Fibroblast of skin of abdomen (primary cell): ENCODE results near the gene ENC1.
A peak's percentile ranks its signal among the peaks of the same experiment; 100 is the strongest.

Source experiments
- DNase-seq: peaks from one replicate; pipeline ENCODE4 v3.0.0-alpha.2; 2013

The ENC1 gene

DNA sequence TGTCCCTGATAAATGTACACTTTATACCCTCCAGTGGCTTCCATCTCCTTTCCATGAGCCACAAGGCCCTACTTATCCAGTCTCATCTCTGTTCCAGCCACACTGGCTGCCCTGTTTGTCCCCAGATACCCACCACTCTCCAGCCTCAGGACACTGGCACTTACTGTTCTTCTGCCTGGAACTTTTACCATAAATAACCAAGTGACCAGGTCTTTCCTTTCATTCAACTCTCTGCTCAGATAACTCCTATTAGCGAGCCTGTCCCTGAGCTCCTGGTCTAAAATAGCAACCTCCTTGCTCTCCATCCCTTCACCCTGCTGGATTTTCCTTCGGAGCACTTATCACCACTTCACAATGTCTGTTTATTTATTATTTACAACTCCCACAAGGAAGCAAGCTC is 16.6 kb upstream of the ENC1 start:
- no peak for DNase-seq

DNA sequence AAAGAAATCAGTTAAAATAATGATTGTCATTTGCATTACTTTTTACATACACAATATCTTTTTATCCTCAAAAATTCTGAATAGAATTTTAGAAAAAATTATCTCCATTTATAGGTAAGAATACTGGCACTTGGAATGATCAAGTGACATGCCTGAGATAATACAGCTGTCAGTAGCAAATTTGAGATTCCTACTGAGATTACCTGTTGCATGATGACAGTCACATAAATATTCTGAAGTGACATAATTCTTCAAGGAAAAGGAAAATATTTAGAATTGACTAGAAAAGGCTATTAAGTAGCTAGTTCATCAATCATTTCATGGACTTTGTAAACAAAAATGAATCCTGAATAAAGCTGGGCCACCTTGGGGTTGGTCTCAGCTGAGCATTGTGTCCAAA is 15.2 kb upstream of the ENC1 start:
- no peak for DNase-seq

DNA sequence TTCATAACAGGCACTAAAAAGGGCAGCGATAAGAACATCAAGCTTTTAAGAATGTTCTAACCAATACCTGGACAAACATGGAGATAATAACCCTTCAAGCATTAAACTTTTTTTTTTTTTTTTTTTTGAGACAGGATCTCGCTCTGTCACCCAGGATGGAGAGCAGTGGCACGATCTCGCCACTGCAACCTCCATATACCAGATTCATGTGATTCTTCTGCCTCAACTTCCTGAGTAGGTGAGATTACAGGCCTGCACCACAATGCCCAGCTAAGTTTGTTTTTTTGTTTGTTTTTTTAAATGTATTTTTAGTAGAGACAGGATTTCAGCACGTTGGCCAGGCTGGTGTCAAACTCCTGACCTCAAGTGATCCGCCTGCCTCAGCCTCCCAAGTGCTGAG is 14.7 kb upstream of the ENC1 start:
- DNase-seq: no peak

DNA sequence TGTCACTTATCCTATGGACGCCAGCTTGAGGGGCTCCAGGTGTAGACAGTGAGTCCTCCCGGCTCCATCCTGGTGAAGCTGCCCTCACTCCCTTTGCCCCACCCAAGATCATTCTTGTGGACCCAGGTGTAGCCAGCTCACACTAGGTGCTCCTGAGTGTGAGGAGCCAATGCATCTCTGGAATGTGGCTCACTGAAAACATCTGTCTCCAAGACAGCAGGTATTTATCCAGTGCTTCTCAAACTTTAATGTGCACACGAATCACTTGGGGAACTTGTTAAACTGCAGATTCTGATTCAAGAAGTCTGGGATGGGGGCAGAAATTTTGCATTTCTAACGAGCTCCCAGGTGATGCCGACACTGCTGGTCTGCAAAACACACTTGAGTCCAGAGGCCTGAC is 13.5 kb upstream of the ENC1 start:
- DNase-seq: no peak

DNA sequence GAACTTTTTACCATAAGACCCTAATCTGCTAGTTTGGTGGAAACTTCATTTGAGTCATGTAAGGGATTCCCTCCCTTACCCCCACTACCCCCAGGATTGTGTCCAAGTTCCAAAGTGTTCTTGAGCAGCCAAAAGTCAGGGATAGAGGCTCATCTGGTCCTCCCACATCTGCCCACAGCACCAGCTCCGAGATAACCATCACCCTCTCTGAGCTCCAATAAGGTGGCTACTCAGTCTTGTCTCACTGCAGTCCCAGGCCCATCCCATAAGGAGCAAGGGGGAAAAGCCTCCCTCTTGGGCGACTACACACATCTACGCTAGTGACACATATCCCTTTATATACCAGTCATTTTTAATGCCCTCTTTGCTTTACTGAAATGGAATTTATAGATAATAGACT is 12.0 kb upstream of the ENC1 start:
- no peak for DNase-seq

DNA sequence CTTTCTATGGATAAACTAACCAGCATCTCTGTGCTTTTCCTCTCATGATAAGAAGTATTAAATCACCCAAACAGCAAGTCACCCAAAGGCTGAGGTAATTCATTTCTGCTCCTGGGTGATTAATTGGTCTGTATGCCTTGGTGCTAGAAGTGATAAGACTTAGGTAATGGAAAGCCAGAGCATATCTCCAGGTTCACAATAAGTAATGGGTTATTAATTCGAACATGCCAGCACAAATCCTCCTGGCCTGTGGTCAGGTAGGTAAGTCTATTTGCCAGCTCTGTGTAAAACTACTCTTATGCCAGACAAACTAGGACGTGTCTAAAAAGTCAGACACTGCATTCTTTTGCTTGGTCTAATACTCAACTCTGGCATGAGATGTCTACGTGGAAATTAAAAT is 11.2 kb upstream of the ENC1 start:
- DNase-seq: no peak

DNA sequence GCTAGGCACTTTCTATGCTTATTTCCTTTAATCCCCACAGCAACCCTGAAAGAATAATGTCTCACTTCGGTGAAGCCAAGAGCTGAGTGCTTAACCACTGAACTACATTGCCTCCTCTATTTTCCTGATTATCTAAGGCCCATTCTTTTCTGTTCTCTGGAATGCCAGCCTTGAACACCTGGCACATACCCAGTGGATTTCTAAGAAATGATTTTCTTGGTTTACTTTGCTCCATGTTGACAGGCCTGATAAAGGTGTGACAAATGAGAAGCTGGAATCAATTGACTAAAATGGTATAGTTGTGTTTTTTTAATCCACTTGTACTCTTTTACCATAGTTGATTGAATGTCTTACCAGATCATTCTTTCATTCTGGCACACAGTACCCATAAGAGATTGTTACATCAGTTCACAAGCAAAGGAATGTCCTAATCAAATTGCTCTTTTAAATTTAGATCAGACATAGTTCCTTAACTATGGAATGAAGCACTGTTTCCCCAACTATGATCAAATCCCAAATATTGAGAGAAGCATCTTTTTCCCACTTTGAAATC is 9.0 kb upstream of the ENC1 start:
- no peak for DNase-seq

DNA sequence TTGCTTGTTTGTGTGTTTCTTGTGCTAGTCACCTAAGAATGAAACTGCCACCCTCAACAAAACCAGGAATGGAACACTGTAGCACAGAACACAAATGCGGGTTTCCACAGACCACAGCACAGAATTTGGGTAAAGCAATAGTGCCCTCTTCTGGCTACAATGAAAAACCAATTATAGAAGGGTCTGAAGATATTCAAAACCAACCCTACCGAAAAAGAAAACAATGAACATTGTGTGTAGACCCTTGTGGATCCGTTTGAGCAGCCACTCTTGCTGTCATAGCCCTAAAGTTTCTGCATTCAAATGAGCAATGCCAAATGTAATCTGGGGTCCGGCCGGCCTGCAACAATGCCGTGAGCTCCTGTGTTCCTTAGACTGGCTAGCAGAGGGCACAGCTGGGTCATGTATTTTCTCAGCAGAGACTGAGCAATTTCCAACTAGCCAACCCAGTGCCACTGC is 8.3 kb upstream of the ENC1 start:
- peak; percentile 65 for DNase-seq

DNA sequence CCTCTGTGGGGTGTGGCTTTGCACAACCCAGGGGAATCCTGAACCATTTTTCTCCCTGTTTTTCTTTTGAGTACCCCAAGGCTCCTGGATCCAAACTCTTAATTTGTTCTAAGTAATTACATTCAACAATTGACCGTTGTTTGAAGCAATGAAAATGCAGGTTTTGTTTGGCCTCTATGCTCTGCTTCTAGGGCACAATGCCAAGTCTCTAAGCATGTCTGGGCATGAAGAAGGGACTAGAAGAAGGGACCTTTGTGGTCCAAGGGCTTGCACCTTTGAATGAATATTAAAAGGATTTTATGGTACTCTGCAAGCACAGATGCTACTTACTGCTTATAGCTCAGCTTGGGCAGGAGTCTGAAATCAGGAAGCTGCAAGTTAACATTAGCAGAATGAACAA is 6.6 kb upstream of the ENC1 start:
- no peak for DNase-seq

DNA sequence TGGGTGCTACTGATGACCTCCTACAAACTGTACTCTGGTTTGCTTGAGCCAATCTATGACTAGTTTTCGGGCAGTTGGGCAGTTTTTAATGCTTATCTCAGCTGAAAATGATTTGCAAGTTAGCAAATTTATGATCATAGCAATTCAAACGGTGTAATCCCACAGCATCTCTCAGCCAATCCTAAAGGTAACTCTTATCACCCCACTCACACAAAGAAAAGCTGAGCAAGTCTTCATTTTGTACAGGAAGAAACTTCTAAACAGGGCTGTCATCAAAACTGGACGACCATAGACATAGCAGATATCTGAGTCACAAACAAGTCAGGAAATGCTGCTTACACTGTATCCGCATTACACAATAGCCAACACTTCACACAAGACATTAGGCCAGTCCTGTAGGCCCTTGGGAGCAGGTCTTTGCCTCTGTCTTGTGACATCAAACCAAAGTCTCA is 2.6 kb upstream of the ENC1 start:
- peak; percentile 91 for DNase-seq

DNA sequence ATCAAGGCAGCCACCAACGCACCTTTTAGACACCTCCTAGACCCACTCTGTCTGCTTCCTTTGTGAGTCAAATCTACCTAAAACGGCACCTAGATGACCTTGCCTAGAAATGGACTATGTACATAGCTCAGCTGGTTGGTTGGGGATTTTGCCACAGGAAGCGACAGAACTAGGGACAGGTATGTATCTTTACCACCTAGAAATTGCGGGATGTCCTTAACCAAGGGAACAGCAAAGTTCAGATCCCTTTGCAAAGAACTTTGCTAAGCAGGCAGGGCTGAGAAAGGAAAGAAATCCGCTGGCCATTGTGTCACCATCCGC is 2.0 kb upstream of the ENC1 start:
- no peak for DNase-seq

DNA sequence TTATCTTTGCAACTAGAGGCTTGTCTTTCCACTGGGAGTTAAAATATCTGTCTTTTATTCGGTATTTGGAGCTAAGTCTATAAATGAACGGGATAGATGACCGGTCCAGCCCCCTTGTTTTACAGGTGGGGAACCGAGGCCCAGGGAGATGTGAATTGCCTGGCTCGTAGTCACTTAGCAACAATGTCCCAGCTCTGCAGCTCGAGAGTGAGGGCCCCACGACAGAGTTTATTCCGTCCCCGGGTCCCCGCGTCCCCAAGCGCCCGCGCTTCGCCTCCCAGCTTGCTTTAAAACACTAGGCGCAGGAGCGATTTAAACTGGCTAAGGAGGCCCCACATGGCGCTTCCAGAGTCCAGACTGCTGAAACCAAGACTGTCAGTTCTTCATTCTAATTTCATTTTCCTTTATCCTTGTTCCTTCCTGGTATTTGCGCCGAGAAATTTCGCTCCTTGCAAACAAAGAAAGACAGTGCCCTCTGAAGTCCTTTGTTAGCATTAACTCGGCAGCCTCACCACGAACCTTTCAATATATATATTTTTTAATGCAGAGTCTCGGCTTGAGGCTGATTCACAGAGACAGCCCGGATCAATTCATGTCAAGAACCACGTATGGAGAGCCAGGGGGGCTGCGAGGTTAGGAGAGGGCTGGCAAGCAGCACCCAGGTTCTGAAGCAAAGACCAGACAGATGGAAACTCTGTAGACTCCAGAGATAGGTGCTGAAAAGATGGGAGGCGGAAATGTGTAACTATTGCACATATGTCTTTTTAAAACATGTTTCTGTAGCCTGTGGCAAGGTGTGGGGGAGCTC is 1.4 kb upstream of the ENC1 start:
- DNase-seq: peak; percentile 86

DNA sequence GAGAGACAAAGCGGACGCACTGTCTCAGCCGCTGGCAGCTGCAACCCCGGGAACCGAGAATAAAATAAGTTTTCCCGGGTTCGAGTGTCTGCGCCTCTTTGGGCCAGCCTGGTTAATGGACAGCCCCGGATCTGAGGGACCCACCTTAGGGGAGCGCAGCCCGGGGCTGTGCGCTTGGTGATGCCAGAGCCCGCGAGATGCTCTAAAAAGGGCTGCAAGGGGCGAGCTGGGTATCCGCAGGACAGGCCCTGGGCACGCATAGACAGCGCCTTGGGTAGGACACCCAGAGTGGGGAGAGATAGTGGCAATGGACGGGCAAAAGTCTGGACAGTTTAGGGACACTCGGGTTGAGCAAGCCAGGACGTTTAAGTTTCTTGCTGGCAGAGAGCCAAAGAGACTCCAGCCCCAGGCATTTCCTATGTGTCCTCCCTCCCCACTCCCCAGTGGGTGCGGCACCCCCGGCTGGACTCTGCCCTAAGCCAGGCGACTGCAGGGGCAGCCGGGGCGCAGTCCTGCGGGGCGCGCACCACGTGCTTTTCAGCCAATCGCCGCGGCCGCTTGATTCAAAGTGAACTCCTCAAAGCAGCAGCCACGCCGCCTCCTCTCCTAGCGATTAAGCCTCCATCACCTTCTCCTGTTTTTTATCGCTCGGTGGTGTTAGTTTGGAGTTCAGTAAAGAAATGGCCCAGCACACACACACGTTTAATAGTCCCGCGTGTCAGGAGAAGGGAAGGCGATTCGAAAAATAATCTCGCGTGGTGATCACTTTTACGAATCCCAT is 616 bp upstream of the ENC1 start:
- peak; percentile 77 for DNase-seq

DNA sequence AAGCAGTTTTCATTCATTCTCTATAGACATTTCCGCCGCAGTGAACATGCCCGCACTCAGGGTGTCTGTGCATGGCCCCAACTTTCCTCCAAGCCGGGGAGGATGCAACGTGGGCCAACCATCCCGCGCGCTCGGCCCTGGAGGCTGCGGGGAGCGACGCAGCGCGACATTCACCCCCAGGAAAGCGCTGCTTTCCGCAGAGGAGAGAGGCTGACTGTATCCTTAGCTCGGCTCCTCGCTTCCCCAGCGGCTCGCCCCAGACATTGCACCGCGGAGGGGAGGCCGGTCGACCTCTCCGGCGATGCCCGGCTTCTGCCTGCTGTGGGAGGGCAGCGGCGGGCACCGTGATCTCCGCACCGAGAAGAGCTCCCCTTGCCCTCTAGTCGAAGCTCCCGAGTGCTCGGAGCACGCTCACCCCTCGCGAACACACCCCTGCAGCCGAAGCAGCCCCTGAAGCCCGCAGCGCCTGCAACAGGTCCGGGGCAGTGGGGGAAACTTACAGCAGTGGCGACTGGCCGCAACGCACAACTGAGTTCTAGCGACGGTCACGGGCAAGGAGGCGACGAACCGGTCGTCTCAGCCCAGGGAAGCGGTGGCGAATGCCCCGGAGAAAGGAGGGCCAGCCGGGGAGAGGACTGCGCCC is 600 bp downstream of the ENC1 start:
- DNase-seq: no peak

DNA sequence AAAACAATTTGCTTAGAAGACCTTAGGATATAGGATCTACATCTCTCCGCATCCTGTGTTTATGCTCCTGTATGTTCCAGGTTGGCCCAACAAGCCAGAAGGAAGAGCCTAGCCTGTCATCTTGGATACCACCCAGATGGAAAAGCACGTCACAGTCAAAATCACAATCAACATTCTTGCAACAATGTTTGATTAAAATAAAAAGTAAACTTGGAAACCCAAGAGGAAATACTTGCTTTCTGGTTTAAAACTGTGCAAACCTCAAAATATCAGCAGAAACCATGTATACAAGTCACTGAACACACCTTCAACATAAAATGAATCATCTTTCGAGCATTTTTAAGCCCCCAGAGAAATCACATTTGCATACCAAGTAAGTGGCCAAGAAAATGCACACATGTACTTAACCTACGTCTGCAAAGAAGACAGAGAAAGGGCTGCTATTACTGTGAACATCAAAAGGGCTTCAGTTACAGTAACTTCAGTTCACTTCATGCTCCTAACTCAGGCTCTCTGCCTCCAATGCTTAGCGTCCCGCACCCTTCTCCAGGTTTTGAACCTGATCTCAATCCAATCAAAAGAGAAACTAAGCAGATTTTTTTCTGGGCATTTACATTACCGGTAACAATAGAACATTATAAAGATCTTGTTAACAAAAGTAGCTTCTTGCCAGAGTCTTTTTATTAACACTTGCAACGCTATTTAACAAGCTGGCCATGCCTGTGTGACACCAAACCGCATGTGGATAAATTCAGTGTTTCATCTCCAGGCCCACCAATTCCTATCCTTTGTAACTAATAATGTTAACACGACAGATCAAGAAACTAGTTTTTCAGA is 1.3 kb downstream of the ENC1 start:
- DNase-seq: peak; percentile 60

DNA sequence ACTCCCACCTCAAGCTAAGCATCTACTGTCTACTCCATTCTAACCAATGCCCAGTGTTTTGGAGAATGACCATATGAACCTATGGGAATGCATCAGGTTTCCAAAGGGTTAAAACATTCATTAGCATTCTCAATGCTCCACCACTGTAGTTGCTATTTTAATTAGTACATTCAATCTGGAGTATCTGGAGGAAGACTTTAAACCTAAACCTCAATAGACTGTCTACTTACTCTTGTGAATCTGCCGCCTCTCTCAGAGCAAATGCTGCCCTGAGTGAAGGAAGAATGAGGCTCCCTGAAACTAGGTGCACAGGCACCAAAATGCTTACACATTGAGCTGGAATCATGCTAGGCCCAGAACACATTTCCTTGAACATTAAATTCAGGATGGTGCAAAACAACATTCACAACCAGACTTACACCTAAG is 2.0 kb downstream of the ENC1 start:
- no peak for DNase-seq

DNA sequence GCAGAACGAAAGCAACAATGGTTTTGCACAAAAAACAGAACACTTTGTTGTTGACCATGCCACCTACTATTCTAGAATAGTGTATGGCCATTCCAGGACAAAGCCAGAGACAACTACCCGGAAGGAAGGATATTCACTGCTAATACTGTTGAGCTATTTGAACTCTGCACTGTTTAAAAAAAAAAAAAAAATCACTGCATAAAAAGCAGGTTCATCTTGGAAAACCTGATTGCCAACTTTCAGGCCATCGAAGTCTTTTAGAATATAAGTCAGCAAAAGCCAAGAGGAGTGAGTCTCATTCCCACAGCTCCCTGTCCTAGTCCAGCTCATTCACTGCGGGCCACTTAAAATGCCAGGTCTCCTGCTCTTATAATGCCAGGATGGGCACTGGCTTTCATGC is 4.0 kb downstream of the ENC1 start:
- no peak for DNase-seq

DNA sequence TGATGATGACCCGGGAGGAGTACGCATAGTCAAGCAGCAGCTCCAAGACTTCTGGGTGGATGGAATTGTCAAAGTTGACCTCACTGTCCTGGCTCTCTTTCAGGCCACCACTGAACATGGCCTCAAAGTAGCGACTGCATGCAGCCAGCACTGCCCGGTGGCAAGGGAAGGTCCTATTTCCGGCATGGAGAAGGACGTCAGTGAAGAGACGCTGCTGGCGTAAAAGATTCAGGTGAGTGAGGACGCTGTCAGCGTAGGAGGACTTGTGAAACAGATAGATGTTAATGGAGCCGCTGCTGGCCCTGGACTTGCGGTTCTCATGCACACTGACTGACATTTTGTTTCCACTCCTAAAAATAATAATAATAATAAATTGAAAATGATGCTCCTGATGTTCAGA is 4.4 kb downstream of the ENC1 start:
- DNase-seq: no peak

DNA sequence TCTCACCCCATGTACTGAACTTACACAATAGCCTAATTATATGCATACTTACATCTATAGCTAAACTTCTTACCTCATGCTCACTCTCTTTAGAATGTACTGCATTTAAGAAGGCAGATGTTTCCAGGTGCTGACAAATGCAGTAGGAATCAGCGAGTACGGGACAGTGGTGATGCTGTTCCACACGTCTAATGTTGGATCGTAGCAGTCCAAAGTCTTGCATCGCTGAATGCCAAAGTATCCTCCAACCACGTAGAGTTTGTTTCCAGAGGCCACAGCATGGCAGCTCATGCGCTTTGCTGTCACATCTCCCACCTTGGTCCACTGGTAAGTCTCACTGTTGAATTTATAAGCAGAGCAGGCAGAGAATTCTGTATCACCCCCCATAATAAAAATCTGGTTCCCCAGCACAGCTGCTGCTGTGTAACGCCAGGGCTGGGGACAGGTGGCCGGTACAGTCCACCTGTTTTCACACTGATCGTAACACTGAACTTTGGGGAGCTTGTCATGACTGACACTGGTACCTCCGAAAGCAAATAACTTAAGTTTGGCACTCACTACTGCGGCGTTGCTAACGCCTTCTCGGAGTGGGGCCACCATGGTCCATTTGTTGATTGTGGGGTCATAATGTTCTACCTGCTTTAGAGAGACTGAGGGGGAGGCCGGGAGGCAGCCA is 5.8 kb downstream of the ENC1 start:
- DNase-seq: no peak

DNA sequence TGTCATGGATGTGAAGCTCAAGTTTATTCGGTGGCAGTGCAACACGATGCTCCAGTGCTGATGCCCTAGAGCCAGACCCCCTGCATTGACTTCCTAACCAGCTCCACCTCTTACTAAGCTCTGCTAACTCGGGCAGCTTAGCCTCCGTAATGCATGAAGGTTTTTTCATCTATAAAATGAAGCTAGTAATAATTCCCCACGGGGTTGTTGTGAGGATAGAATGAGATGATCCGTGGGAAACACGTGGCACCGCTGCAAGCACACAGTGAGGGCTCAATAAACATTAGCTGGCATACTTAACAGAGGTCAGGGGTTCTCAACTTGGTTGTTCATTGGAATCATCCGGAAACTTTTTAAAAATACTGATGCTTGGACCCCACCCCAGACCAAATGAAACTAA is 6.8 kb downstream of the ENC1 start:
- no peak for DNase-seq

DNA sequence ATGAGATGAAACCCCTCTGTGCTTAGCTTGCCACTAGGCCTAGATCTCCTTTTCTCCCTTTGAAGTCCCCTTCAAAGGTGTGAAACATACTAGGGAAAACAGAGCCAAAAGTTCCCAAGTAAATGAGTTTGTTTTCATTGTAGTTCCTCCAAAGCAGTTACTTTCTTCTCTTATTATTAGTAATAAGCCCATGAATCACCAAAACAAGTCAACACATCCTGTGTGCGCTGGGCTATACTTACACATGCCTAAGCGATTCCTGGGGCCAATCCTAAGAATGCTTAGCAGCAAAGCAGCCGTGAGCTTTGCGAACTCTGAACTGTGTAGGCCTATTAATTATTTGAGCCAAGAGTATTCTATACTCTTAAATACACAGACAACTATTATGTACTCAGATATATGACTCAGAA is 7.6 kb downstream of the ENC1 start:
- DNase-seq: no peak
